DND-41 (cell line): ENCODE measurements around the gene SLC25A26.

Experiments used
- CTCF ChIP-seq: IDR thresholded peaks from 2 replicates; pipeline ENCODE4 v1.5.1; 2012; ENCODE audit warnings: borderline replicate concordance, low read length, moderate library complexity, mild to moderate bottlenecking; ENCODE audit not compliant: poor library complexity, severe bottlenecking; ENCODE audit errors: extremely low read depth
- EZH2 ChIP-seq: IDR thresholded peaks from 3 replicates; pipeline ENCODE4 v1.6.1; 2012; ENCODE audit warnings: borderline replicate concordance, low read depth, mild to moderate bottlenecking, moderate library complexity, low read length, inconsistent platforms; ENCODE audit not compliant: severe bottlenecking

DNA sequence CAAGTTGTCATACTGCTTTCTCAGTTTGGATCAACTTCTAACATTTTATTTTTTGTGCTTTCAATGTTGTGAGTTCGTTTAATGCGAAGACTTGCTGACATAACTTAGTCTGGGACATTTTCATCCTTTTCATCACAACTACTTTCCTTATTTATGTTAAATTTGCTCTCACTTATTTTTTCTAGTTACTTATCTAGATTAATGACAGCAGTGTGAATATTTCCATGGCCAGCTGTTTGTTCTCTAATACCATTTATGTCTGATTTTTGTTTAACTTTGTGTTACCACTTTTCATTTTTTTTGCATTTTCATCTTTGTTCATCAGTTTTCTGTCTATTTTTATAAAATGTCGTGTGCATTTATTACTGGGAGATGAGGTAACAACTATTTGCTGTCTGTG lies 6.2 kb downstream of the SLC25A26 start:
- TF ChIP-seq CTCF (no peak), EZH2 (no peak)
